Glomerular visceral epithelial cell (primary cell): ENCODE measurements around the gene TPRN.
A peak's percentile ranks its signal among the peaks of the same experiment; 100 is the strongest.

Experiments used
- DNase-seq: peaks from one replicate; pipeline ENCODE4 v3.0.0-alpha.2; 2016; ENCODE audit errors: extremely low spot score

The TPRN gene

GRCh38 chr9:137190315-137190856 lies 10.2 kb downstream of the TPRN start:
- no peak for DNase-seq

- no peak for DNase-seq
These were observed 10.9 kb downstream of the TPRN start for GRCh38 chr9:137189297-137190295.

GRCh38 chr9:137188490-137189296 lies 11.8 kb downstream of the TPRN start, which contains the start of the genes ANAPC2 and SSNA1:
ANAPC2 (minus strand) TSS chr9:137188560; CDS start chr9:137188532, 28 bp downstream.
SSNA1 (plus strand) TSS chr9:137188676; CDS start chr9:137188727, 51 bp downstream.
- peak; percentile 94 for DNase-seq

- no peak for DNase-seq
These were observed 12.5 kb downstream of the TPRN start for GRCh38 chr9:137188086-137188489.

GRCh38 chr9:137187386-137187785 lies 13.2 kb downstream of the TPRN start:
- DNase-seq, result no peak

GRCh38 chr9:137186385-137186784 lies 14.2 kb downstream of the TPRN start:
- no peak for DNase-seq

- no peak for DNase-seq
These were observed 14.6 kb downstream of the TPRN start for GRCh38 chr9:137185921-137186320.

- DNase-seq, result no peak
These were observed 15.5 kb downstream of the TPRN start for GRCh38 chr9:137184881-137185660.

- no peak for DNase-seq
These were observed 16.5 kb downstream of the TPRN start for GRCh38 chr9:137183980-137184595.

GRCh38 chr9:137182836-137183235 lies 17.7 kb downstream of the TPRN start:
- DNase-seq, result no peak

GRCh38 chr9:137181680-137182079 lies 18.9 kb downstream of the TPRN start:
- DNase-seq, result no peak

GRCh38 chr9:137180491-137180890 lies 20.1 kb downstream of the TPRN start:
- no peak for DNase-seq

- DNase-seq, result no peak
These were observed 20.8 kb downstream of the TPRN start for GRCh38 chr9:137179761-137180160.

- no peak for DNase-seq
These were observed 21.5 kb downstream of the TPRN start for GRCh38 chr9:137178939-137179630.

- DNase-seq, result no peak
These were observed 22.2 kb downstream of the TPRN start for GRCh38 chr9:137178201-137178938.

GRCh38 chr9:137176302-137177182 lies 24.0 kb downstream of the TPRN start:
- peak; percentile 40 for DNase-seq

- DNase-seq, result no peak
These were observed 25.1 kb downstream of the TPRN start for GRCh38 chr9:137175345-137175961.

- no peak for DNase-seq
These were observed 25.7 kb downstream of the TPRN start for GRCh38 chr9:137174722-137175293.
